ENCODE results near the gene SPG21. TPM values are rescaled to one million over a fixed set of nuclear protein-coding genes. Genes with fewer than 3 reads are reported as not detected.
"Not testable (repeated sequence)": the region's sequence is repeated elsewhere in the genome, so short reads cannot be mapped to it uniquely, and the experiment has no call there.

SPG21 gene
- total and polyA plus RNA-seq, 2 donors (not counting 1 experiment from before 2014, with no cell fraction given): 43.7 to 94.4 TPM

- no peak overlapping the region for H3K4me2 ChIP-seq (replicated peaks; ENCODE audit: low read depth, low read length, poor library complexity, severe bottlenecking)
- no peak overlapping the region for H3K4me3 ChIP-seq (ENCODE audit: control extremely low read depth in 1 of 5, extremely low read depth in 1 of 5, insufficient read depth in 1 of 5, low read depth in 2 of 5, low read length in 4 of 5)
- intact Hi-C loops (cut with micrococcal nuclease): no loop called here
- H3K27ac ChIP-seq (ENCODE audit: low read length in 2 of 2): no peak overlapping the region
- ChIA-PET POLR2A (interaction anchor here (0.7 kb wide), 1 partner anchor 240 kb away, joined by 4 read pairs; no protein-coding TSS in a partner anchor), CTCF (interaction anchor here (1.2 kb wide), 1 partner anchor 212 kb away, joined by 3 read pairs; no protein-coding TSS in a partner anchor)
- no peak overlapping the region for H3K4me3 Mint-ChIP-seq
- no peak for DNase-seq
- no peaks in the 10 kb centered on the region for H4K20me1 ChIP-seq (ENCODE audit: control insufficient read depth, insufficient read depth, low read length, poor library complexity, severe bottlenecking)
- no peaks in the 10 kb centered on the region for H3K9me3 Mint-ChIP-seq (ENCODE audit: insufficient read depth)
- H3K27me3 Mint-ChIP-seq: no peaks in the 10 kb centered on the region
- no peak overlapping the region for H3K27ac Mint-ChIP-seq
- WGBS (ENCODE audit: insufficient coverage): 100% methylated on average over 1 of the region's 1 CpG
- H3K9me3 ChIP-seq (ENCODE audit: control extremely low read depth in 1 of 3, control insufficient read depth in 2 of 3, insufficient read depth in 1 of 3, low read length in 2 of 3): no peaks in the 10 kb centered on the region
- no peak overlapping the region for H3K9ac ChIP-seq (ENCODE audit: low read length)
- TF ChIP-seq EZH2 (IDR thresholded peaks at IDR 0.05; ENCODE audit: borderline replicate concordance, insufficient read depth, low read depth, low read length, poor library complexity, severe bottlenecking): no peak
- no peak for TF ChIP-seq CTCF (IDR thresholded peaks at IDR 0.05)
- H3K79me2 ChIP-seq (ENCODE audit: control insufficient read depth, insufficient read depth, low read length): peaks cover 5% of the 10 kb centered on the region
- no peak for ATAC-seq (ENCODE audit: low read depth)
- no peaks in the 10 kb centered on the region for H3K27me3 ChIP-seq (replicated peaks in 1 of 4; ENCODE audit: control extremely low read depth in 1 of 4, control insufficient read depth in 3 of 4, insufficient read depth in 4 of 4, low read length in 3 of 4)
- no peaks in the 10 kb centered on the region for H3K4me1 Mint-ChIP-seq
- no peaks in the 10 kb centered on the region for H3K4me1 ChIP-seq (ENCODE audit: control insufficient read depth in 2 of 2, insufficient read depth in 2 of 2, low read length in 2 of 2)
- peaks cover 8 to 45% of the 10 kb centered on the region in 2 experiments for H3K36me3 ChIP-seq (replicated peaks in 1 of 2; ENCODE audit: control extremely low read depth in 1 of 2, control insufficient read depth in 1 of 2, extremely low read depth in 1 of 2, insufficient read depth in 2 of 2, low read length in 1 of 2)
- no peak overlapping the region for H2AFZ ChIP-seq (ENCODE audit: insufficient read depth, low read depth, low read length, poor library complexity, severe bottlenecking)
Observed at GRCh38 chr15:65020419-65020818, 30.7 kb upstream of the SPG21 start.

- H3K27me3 Mint-ChIP-seq; DNase-seq; intact Hi-C loops (cut with micrococcal nuclease); H3K27ac ChIP-seq (ENCODE audit: low read length in 2 of 2); H4K20me1 ChIP-seq (ENCODE audit: control insufficient read depth, insufficient read depth, low read length, poor library complexity, severe bottlenecking); H3K4me3 Mint-ChIP-seq; H3K9me3 Mint-ChIP-seq (ENCODE audit: insufficient read depth); H3K4me1 Mint-ChIP-seq; ATAC-seq (ENCODE audit: low read depth); H3K4me1 ChIP-seq (ENCODE audit: control insufficient read depth in 2 of 2, insufficient read depth in 2 of 2, low read length in 2 of 2); H3K9ac ChIP-seq (ENCODE audit: low read length); H3K4me3 ChIP-seq (ENCODE audit: control extremely low read depth in 1 of 5, extremely low read depth in 1 of 5, insufficient read depth in 1 of 5, low read depth in 2 of 5, low read length in 4 of 5); H3K27ac Mint-ChIP-seq; POLR2A ChIA-PET; H3K79me2 ChIP-seq (ENCODE audit: control insufficient read depth, insufficient read depth, low read length); H2AFZ ChIP-seq (ENCODE audit: insufficient read depth, low read depth, low read length, poor library complexity, severe bottlenecking); H3K4me2 ChIP-seq (replicated peaks; ENCODE audit: low read depth, low read length, poor library complexity, severe bottlenecking); H3K27me3 ChIP-seq (replicated peaks in 1 of 4; ENCODE audit: control extremely low read depth in 1 of 4, control insufficient read depth in 3 of 4, insufficient read depth in 4 of 4, low read length in 3 of 4): not testable (repeated sequence)
- peaks cover 1 to 10% (median 5%) of the 10 kb centered on the region in 3 donors for H3K9me3 ChIP-seq (ENCODE audit: control extremely low read depth in 1 of 3, control insufficient read depth in 2 of 3, insufficient read depth in 1 of 3, low read length in 2 of 3)
- 90% methylated on average over 2 of the region's 4 CpGs for WGBS (ENCODE audit: insufficient coverage)
- peaks cover 6 to 28% of the 10 kb centered on the region in 2 experiments for H3K36me3 ChIP-seq (replicated peaks in 1 of 2; ENCODE audit: control extremely low read depth in 1 of 2, control insufficient read depth in 1 of 2, extremely low read depth in 1 of 2, insufficient read depth in 2 of 2, low read length in 1 of 2)
- CTCF ChIA-PET: interaction anchor here (0.8 to 1.1 kb wide), 2 partner anchors 280 to 283 kb away, joined by 3 to 4 read pairs; no protein-coding TSS in a partner anchor
Observed at GRCh38 chr15:65011198-65011597, 21.5 kb upstream of the SPG21 start.

Measured in B cell (primary cell).